Type B pancreatic cell (in vitro differentiated cells): ENCODE data around the gene DNMT3L. TPM values are rescaled to one million over a fixed set of nuclear protein-coding genes. Genes with fewer than 3 reads are reported as not detected.
"Not testable (repeated sequence)": the region's sequence is repeated elsewhere in the genome, so short reads cannot be mapped to it uniquely, and the experiment has no call there.

Source experiments
- DNase-seq: peaks from one replicate; pipeline ENCODE4 v3.0.0; 2021; ENCODE audit warnings: mixed read lengths; ENCODE audit not compliant: unreplicated experiment; ENCODE audit errors: extremely low spot score
- H3K27ac Mint-ChIP-seq: 2 replicates; pipeline ENCODE4 v1.8.0; 2021; ENCODE audit warnings: mild to moderate bottlenecking, mixed read lengths
- H3K27me3 Mint-ChIP-seq: 2 replicates; pipeline ENCODE4 v1.8.0; 2021; ENCODE audit warnings: mixed read lengths
- H3K36me3 Mint-ChIP-seq: 2 replicates; pipeline ENCODE4 v1.8.0; 2021; ENCODE audit warnings: mixed read lengths
- H3K4me1 Mint-ChIP-seq: one replicate; pipeline ENCODE4 v1.8.0; 2021; ENCODE audit warnings: mixed read lengths; ENCODE audit not compliant: unreplicated experiment
- H3K4me3 Mint-ChIP-seq: 2 replicates; pipeline ENCODE4 v1.8.0; 2021; ENCODE audit warnings: mild to moderate bottlenecking, mixed read lengths
- H3K9me3 Mint-ChIP-seq: 2 replicates; pipeline ENCODE4 v1.8.0; 2021; ENCODE audit warnings: mixed read lengths
- CTCF ChIP-seq: fragments of 200-600 bp; sonication (generic); conservative IDR thresholded peaks from 2 replicates; pipeline ENCODE4 v1.5.0; 2021; ENCODE audit warnings: antibody characterized with exemption, mild to moderate bottlenecking
- total RNA-seq: library from RNA; stranded (reverse); gene quantifications from 2 replicates; pipeline ENCODE4 v1.2.1, GENCODE V29; 2021; ENCODE audit warnings: low replicate concordance

Gene DNMT3L
- total RNA-seq, 1 donor from 2014 or later = not detected

- H3K27ac Mint-ChIP-seq = peak overlapping the region; percentile 93
- H3K4me3 Mint-ChIP-seq = no peak overlapping the region
- H3K36me3 Mint-ChIP-seq = no peaks in the 10 kb centered on the region
- no peak for TF ChIP-seq CTCF
- no peaks in the 10 kb centered on the region for H3K27me3 Mint-ChIP-seq
- no peaks in the 10 kb centered on the region for H3K9me3 Mint-ChIP-seq
- peaks cover 33% of the 10 kb centered on the region for H3K4me1 Mint-ChIP-seq
- DNase-seq = no peak
Observed at GRCh38 chr21:44304011-44304616, 42.4 kb upstream of the DNMT3L start.

GRCh38 chr21:44303490-44303981 is 41.8 kb upstream of the DNMT3L start:
- Mint-ChIP-seq H3K4me1 (peaks cover 34% of the 10 kb centered on the region), H3K9me3 (no peaks in the 10 kb centered on the region), H3K27ac (peak overlapping the region; percentile 93), H3K36me3 (no peaks in the 10 kb centered on the region), H3K27me3 (no peaks in the 10 kb centered on the region), H3K4me3 (peak overlapping the region; percentile 86)
- DNase-seq = no peak
- no peak for TF ChIP-seq CTCF

- Mint-ChIP-seq H3K4me3 (peak overlapping the region; percentile 76), H3K27ac (peak overlapping the region; percentile 93), H3K4me1 (peaks cover 32% of the 10 kb centered on the region)
- H3K27me3 Mint-ChIP-seq, H3K9me3 Mint-ChIP-seq, H3K36me3 Mint-ChIP-seq, DNase-seq: not testable (repeated sequence)
Observed at GRCh38 chr21:44302573-44303401, 41.1 kb upstream of the DNMT3L start.

- TF ChIP-seq CTCF = no peak
- H3K36me3 Mint-ChIP-seq = no peaks in the 10 kb centered on the region
- H3K4me1 Mint-ChIP-seq = peaks cover 24% of the 10 kb centered on the region
- H3K9me3 Mint-ChIP-seq = no peaks in the 10 kb centered on the region
- H3K4me3 Mint-ChIP-seq = peak overlapping the region; percentile 76
- peak overlapping the region; percentile 78 for H3K27ac Mint-ChIP-seq
- no peaks in the 10 kb centered on the region for H3K27me3 Mint-ChIP-seq
- no peak for DNase-seq
Observed at GRCh38 chr21:44301961-44302406, 40.3 kb upstream of the DNMT3L start.

- H3K9me3 Mint-ChIP-seq = no peaks in the 10 kb centered on the region
- peak overlapping the region; percentile 86 for H3K4me3 Mint-ChIP-seq
- H3K27me3 Mint-ChIP-seq = no peaks in the 10 kb centered on the region
- peak overlapping the region; percentile 82 for H3K27ac Mint-ChIP-seq
- no peak for TF ChIP-seq CTCF
- no peak for DNase-seq
- no peaks in the 10 kb centered on the region for H3K36me3 Mint-ChIP-seq
- H3K4me1 Mint-ChIP-seq = peaks cover 24% of the 10 kb centered on the region
Observed at GRCh38 chr21:44301141-44301540, 39.4 kb upstream of the DNMT3L start.
